ENCODE measurements around the gene FAXC. TPM values are rescaled to one million over a fixed set of nuclear protein-coding genes. Genes with fewer than 3 reads are reported as not detected.

Gene FAXC
- total and polyA plus RNA-seq, 7 donors = 0.36 to 0.73 (median 0.64) TPM; not detected in 4

GRCh38 chr6:99347804-99348203, 1.7 kb downstream of the FAXC start:
- H3K4me1 ChIP-seq = peaks cover 5% of the 10 kb centered on the region
- H3K36me3 ChIP-seq (ENCODE audit: insufficient read depth in 1 of 2, low read depth in 1 of 2) = no peaks in the 10 kb centered on the region
- H3K27me3 ChIP-seq (ENCODE audit: insufficient read depth in 3 of 3, low read length in 2 of 3) = peaks cover 0 to 55% (median 4%) of the 10 kb centered on the region in 3 donors
- no peak for TF ChIP-seq CTCF (IDR thresholded peaks at IDR 0.05)
- intact Hi-C loops (cut with DNase I) = no loop called here
- ATAC-seq (no peak), DNase-seq (no peak)
- H3K27ac ChIP-seq = no peak overlapping the region
- no peaks in the 10 kb centered on the region for H3K9me3 ChIP-seq
- H3K4me3 ChIP-seq = no peak overlapping the region
- WGBS, 3 donors = 71 to 82% (median 80%) methylated on average over 1 of the region's 1 CpG

GRCh38 chr6:99346595-99346994, 2.9 kb downstream of the FAXC start:
- intact Hi-C loops (cut with DNase I) = no loop called here
- WGBS, 3 donors = 96% methylated on average over 10 of the region's 10 CpGs

GRCh38 chr6:99345164-99345563, 4.3 kb downstream of the FAXC start:
- H3K36me3 ChIP-seq (ENCODE audit: insufficient read depth in 1 of 2, low read depth in 1 of 2) = no peaks in the 10 kb centered on the region
- no peak for TF ChIP-seq CTCF (IDR thresholded peaks at IDR 0.05)
- no peak for ATAC-seq

More at GRCh38 chr6:99346595-99346994, 2.9 kb downstream of the FAXC start:
- TF ChIP-seq CTCF (IDR thresholded peaks at IDR 0.05) = no peak
- Histone ChIP-seq H3K4me1 (peaks cover 5% of the 10 kb centered on the region), H3K36me3 (ENCODE audit: insufficient read depth in 1 of 2, low read depth in 1 of 2) (no peaks in the 10 kb centered on the region), H3K9me3 (no peaks in the 10 kb centered on the region), H3K4me3 (no peak overlapping the region), H3K27ac (no peak overlapping the region), H3K27me3 (ENCODE audit: insufficient read depth in 3 of 3, low read length in 2 of 3) (peaks cover 0 to 50% (median 4%) of the 10 kb centered on the region in 3 donors)
- no peak for ATAC-seq
- no peak for DNase-seq

GRCh38 chr6:99344289-99344688, 5.2 kb downstream of the FAXC start:
- intact Hi-C loops (cut with DNase I) = no loop called here
- Histone ChIP-seq H3K4me3 (no peak overlapping the region), H3K27ac (no peak overlapping the region), H3K36me3 (ENCODE audit: insufficient read depth in 1 of 2, low read depth in 1 of 2) (no peaks in the 10 kb centered on the region), H3K27me3 (ENCODE audit: insufficient read depth in 3 of 3, low read length in 2 of 3) (peaks cover 0 to 27% (median 2%) of the 10 kb centered on the region in 3 donors), H3K4me1 (no peaks in the 10 kb centered on the region), H3K9me3 (no peaks in the 10 kb centered on the region)
- DNase-seq (no peak), ATAC-seq (no peak)
- WGBS, 3 donors = 53 to 55% (median 55%) methylated on average over 3 of the region's 3 CpGs
- no peak for TF ChIP-seq CTCF (IDR thresholded peaks at IDR 0.05)

More at GRCh38 chr6:99345164-99345563, 4.3 kb downstream of the FAXC start:
- Histone ChIP-seq H3K9me3 (no peaks in the 10 kb centered on the region), H3K4me1 (peaks cover 4% of the 10 kb centered on the region), H3K4me3 (no peak overlapping the region), H3K27me3 (ENCODE audit: insufficient read depth in 3 of 3, low read length in 2 of 3) (peaks cover 0 to 36% (median 4%) of the 10 kb centered on the region in 3 donors), H3K27ac (no peak overlapping the region)
- intact Hi-C loops (cut with DNase I) = no loop called here
- 90 to 94% (median 92%) methylated on average over 4 of the region's 4 CpGs for WGBS, 3 donors
- no peak for DNase-seq

GRCh38 chr6:99341862-99342455, 7.5 kb downstream of the FAXC start:
- ATAC-seq (no peak), DNase-seq (no peak)
- Histone ChIP-seq H3K27me3 (ENCODE audit: insufficient read depth in 3 of 3, low read length in 2 of 3) (peaks cover 0 to 12% (median 2%) of the 10 kb centered on the region in 3 donors), H3K9me3 (no peaks in the 10 kb centered on the region), H3K4me3 (no peak overlapping the region), H3K27ac (no peak overlapping the region), H3K36me3 (ENCODE audit: insufficient read depth in 1 of 2, low read depth in 1 of 2) (no peaks in the 10 kb centered on the region), H3K4me1 (no peaks in the 10 kb centered on the region)
- intact Hi-C loops (cut with DNase I) = no loop called here
- WGBS, 3 donors = 80 to 90% (median 83%) methylated on average over 5 of the region's 5 CpGs
- no peak for TF ChIP-seq CTCF (IDR thresholded peaks at IDR 0.05)

All from psoas muscle (tissue), 8 donors.